Immature natural killer cell (primary cell): ENCODE measurements around the gene ITLN1. TPM values are rescaled to one million over a fixed set of nuclear protein-coding genes. Genes with fewer than 3 reads are reported as not detected.
"Not testable (repeated sequence)": the region's sequence is repeated elsewhere in the genome, so short reads cannot be mapped to it uniquely, and the experiment has no call there.

Experiments used
- DNase-seq, 3 donors: peaks; one replicate each; pipeline ENCODE4 v3.0.0; 2022; ENCODE audit warnings: mixed read lengths in 1 of 3
- H3K27ac Mint-ChIP-seq, 6 donors: one replicate each; pipeline ENCODE4 v1.8.0; 2020; ENCODE audit warnings: mixed read lengths in 6 of 6, mild to moderate bottlenecking in 5 of 6, inconsistent platforms in 4 of 6, moderate library complexity in 3 of 6
- H3K27me3 Mint-ChIP-seq, 3 donors: one replicate each; pipeline ENCODE4 v1.8.0; 2020 to 2021; ENCODE audit warnings: low read depth in 3 of 3, mild to moderate bottlenecking in 3 of 3, mixed read lengths in 3 of 3, moderate library complexity in 3 of 3, inconsistent platforms in 1 of 3
- H3K36me3 Mint-ChIP-seq, 3 donors: one replicate each; pipeline ENCODE4 v1.8.0; 2020; ENCODE audit warnings: mixed read lengths in 3 of 3, inconsistent platforms in 2 of 3, mild to moderate bottlenecking in 2 of 3
- H3K4me1 Mint-ChIP-seq, 2 donors: one replicate each; pipeline ENCODE4 v1.8.0; 2020; ENCODE audit warnings: inconsistent platforms in 2 of 2, mild to moderate bottlenecking in 2 of 2, mixed read lengths in 2 of 2, moderate library complexity in 1 of 2
- H3K4me3 Mint-ChIP-seq, 5 donors: one replicate each; pipeline ENCODE4 v1.8.0; 2020; ENCODE audit warnings: mild to moderate bottlenecking in 5 of 5, mixed read lengths in 5 of 5, inconsistent platforms in 3 of 5, moderate library complexity in 3 of 5
- H3K9me3 Mint-ChIP-seq, 6 donors: one replicate each; pipeline ENCODE4 v1.8.0; 2020; ENCODE audit warnings: mild to moderate bottlenecking in 6 of 6, mixed read lengths in 6 of 6, inconsistent platforms in 4 of 6, moderate library complexity in 3 of 6
- polyA plus RNA-seq, 3 donors: library from polyadenylated mRNA; unstranded; fragments of 300-500 nt; fragmentation: Illumina TruSeq; gene quantifications; one replicate each; pipeline ENCODE4 v1.2.3, GENCODE V29; 2021

ITLN1 gene
- polyA plus RNA-seq, 3 donors from 2014 or later: 0.77 TPM; not detected in 2

DNA sequence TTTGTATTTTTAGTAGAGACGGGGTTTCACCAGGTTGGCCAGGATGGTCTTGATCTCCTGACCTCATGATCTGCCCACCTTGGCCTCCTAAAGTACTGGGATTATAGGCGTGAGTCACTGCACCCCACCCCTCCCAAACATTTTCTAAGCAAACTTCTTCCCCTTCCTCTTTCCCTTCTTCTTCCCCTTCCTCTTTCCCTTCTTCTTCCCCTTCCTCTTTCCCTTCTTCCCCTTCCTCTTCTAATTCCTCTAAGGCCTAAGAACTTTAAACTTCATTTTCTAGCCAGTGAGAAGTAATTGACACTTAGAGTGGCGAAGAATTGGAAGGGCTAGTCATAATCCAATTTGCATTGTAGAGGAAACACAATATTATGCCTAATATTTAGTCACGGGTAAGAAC lies 9.4 kb downstream of the ITLN1 start:
- peaks cover 11 to 19% of the 10 kb centered on the region in 2 donors for H3K4me1 Mint-ChIP-seq
- H3K27ac Mint-ChIP-seq: peak overlapping the region in 1 of 6 donors; percentile 13
- not testable (repeated sequence) for H3K4me3 Mint-ChIP-seq, H3K9me3 Mint-ChIP-seq, H3K27me3 Mint-ChIP-seq, DNase-seq, H3K36me3 Mint-ChIP-seq

DNA sequence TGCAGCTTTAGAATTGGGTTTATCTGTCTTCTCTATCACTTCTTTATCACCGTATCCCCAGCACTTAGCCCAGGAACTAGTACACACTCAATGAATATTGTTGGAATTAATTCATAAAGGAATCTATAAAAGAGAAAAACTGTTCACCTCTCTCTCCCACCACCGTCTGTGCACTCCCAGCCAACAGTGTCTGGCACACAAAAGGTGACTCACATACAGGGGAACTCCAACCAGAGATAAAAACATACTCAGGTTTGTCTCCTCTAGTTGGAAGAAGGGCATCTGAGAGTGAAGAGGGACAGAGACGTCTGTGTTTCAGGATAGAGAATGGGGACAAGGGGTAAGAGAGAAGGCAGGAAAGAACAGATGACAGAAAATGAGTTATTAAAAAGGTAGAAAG lies 10.0 kb downstream of the ITLN1 start:
- no peak for DNase-seq
- Mint-ChIP-seq H3K27me3 (peaks cover 6 to 10% (median 10%) of the 10 kb centered on the region in 3 donors), H3K4me1 (peaks cover 11 to 19% of the 10 kb centered on the region in 2 donors), H3K9me3 (no peaks in the 10 kb centered on the region), H3K36me3 (no peaks in the 10 kb centered on the region), H3K4me3 (no peak overlapping the region), H3K27ac (peak overlapping the region in 2 of 6 donors; percentile 16 to 18)

DNA sequence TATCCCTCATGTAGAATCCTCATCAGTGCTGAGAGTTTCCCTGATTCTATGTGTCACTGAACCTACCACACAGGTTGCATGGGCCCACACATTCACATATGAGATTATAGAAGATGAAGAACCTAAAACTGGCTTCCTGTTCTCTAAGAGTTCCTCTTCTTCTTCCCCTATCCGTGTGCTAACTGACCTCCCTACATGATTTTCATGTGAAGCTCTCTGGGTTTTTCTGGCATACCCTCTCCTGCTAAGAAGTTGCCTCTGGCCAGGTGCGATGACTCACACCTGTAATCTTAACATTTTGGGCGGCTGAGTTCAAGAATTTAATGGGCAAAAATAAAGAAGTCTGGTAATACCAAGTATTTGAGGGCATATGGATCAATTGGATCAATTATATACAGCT lies 16.8 kb downstream of the ITLN1 start:
- Mint-ChIP-seq H3K36me3 (no peaks in the 10 kb centered on the region), H3K27ac (no peak overlapping the region), H3K4me1 (peaks cover 13 to 14% of the 10 kb centered on the region in 2 donors), H3K9me3 (no peaks in the 10 kb centered on the region), H3K27me3 (peaks cover 4 to 7% (median 5%) of the 10 kb centered on the region in 3 donors), H3K4me3 (no peak overlapping the region)
- DNase-seq: no peak

DNA sequence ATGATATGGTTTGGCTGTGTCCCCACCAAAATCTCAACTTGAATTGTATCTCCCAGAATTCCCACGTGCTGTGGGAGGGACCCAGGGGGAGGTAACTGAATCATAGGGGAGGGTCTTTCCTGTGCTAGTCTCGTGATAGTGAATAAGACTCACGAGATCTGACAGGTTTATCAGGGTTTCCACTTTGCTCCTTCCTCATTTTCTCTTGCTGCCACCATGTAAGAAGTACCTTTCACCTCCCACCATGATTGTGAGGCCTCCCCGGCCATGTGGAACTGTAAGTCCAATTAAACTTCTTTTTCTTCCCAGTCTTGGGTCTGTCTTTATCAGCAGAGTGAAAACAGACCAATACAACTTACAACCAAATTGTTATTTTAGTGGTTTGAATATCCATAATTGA lies 17.3 kb downstream of the ITLN1 start:
- H3K36me3 Mint-ChIP-seq, H3K27me3 Mint-ChIP-seq, DNase-seq, H3K4me3 Mint-ChIP-seq, H3K9me3 Mint-ChIP-seq: not testable (repeated sequence)
- peaks cover 18% of the 10 kb centered on the region in 2 donors for H3K4me1 Mint-ChIP-seq
- H3K27ac Mint-ChIP-seq: peak overlapping the region in 2 of 6 donors; percentile 60 to 64

DNA sequence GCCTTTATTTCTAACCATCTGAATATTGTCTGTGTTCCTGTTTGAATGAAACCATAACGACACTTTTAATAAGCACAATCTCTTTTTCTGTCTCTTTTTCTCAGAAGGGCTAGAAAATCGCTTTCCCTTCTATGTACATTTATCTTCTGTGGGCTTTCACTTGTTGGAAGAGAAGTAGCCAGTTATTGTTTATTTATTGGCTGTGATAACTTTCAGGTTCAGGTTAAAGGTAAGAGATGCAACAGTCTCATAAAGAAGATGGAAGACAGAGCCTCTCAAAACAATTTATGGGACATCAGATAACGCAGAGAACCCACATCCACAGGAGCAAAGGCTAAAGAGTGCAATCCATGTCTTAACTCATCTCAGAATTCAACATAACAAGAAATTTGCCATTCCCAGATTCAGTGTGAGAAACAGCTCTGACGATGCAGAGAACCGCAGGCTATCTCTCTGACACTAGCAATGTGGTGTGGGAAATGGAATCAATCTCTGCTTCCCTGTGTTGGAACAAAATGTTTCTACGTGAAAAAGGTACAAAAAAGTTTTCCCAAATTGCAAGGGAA lies 18.2 kb downstream of the ITLN1 start:
- Mint-ChIP-seq H3K36me3 (no peaks in the 10 kb centered on the region), H3K4me1 (peaks cover 20 to 26% of the 10 kb centered on the region in 2 donors), H3K27ac (no peak overlapping the region), H3K27me3 (peaks cover 2 to 8% (median 7%) of the 10 kb centered on the region in 3 donors), H3K4me3 (no peak overlapping the region), H3K9me3 (no peaks in the 10 kb centered on the region)
- no peak for DNase-seq

DNA sequence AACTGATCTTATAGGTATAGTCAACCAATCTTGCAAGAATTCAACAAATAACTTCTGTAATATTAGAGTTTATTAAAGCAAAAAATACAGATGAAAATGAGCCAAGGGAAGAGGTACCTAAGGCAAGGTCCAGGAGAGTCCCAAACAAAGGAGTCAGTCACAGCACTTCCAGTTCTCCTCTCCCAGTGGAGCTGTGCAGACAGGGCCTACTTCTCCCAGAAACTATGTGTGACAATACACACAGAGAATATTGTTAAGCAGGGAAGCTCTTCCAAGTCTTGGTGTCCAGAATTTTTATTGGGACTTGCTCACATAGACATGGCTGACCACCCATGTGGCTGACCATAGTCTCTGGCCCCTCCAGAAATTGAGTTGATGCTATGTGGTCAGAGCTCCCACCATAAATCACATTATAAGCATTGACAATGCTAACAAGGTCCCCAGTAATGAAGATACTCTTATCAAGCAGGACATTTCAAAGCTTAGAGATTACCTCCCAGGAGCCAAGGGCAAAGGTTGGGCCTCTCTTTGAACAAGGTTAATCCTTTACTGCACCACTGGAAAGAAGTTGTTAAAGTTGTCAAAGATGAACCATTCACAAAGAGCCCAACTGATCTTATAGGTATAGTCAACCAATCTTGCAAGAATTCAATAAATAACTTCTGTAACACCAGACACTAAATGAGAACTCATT lies 18.8 kb downstream of the ITLN1 start:
- H3K4me1 Mint-ChIP-seq: peaks cover 20 to 31% of the 10 kb centered on the region in 2 donors
- no peaks in the 10 kb centered on the region for H3K9me3 Mint-ChIP-seq
- H3K4me3 Mint-ChIP-seq: no peak overlapping the region
- H3K36me3 Mint-ChIP-seq: no peaks in the 10 kb centered on the region
- no peak overlapping the region for H3K27ac Mint-ChIP-seq
- H3K27me3 Mint-ChIP-seq: peaks cover 2 to 7% (median 5%) of the 10 kb centered on the region in 3 donors
- no peak for DNase-seq

DNA sequence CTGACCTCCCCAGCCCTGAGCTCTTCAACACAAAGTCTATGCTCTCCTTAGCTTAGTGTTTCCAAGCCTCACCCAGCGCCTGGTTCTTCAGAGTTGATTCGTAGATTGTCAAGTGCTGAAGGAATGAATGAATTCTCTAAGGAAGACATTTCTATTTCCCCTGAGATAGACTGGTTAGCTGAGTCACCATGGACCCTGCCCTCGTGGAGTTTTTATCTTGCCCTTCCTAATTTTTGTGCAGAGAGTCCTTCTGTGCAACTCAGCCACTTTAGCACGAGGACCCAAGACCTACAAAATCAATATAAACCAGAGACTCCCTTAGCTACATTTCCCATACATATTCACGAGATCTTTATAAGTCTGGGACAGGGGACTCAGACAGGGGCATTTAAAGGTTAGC lies 19.6 kb downstream of the ITLN1 start:
- Mint-ChIP-seq H3K4me1 (peaks cover 20 to 39% of the 10 kb centered on the region in 2 donors), H3K27me3 (peaks cover 2 to 5% (median 5%) of the 10 kb centered on the region in 3 donors), H3K9me3 (no peaks in the 10 kb centered on the region), H3K4me3 (no peak overlapping the region), H3K27ac (peak overlapping the region in 4 of 6 donors; percentile 25 to 72 (median 38)), H3K36me3 (no peaks in the 10 kb centered on the region)
- no peak for DNase-seq

DNA sequence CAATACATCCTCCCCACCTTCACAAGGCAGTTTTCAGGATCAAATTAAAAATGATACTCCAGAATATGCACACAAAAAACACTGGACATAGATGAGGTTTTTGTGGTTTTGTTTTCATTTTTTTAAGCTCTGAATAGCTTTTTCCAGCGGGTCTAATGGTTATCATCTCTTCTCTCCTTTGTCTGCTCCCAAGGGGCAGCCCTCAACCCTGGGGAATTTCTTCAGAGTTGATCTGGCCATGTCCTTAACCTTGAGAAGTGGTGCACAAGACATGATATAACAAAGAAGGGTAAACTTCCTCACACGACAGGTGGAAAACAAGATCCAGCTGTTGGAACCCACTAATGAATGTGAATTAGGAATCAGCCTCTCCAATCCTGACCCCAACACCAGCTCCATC lies 20.8 kb downstream of the ITLN1 start:
- Mint-ChIP-seq H3K36me3 (peaks cover under 1% of the 10 kb centered on the region in 3 donors), H3K27ac (peak overlapping the region; percentile 91 to 99 (median 98)), H3K9me3 (no peaks in the 10 kb centered on the region), H3K4me3 (peak overlapping the region; percentile 50 to 80 (median 68)), H3K27me3 (peaks cover 0 to 5% (median 2%) of the 10 kb centered on the region in 3 donors), H3K4me1 (peaks cover 20 to 49% of the 10 kb centered on the region in 2 donors)
- DNase-seq: no peak

DNA sequence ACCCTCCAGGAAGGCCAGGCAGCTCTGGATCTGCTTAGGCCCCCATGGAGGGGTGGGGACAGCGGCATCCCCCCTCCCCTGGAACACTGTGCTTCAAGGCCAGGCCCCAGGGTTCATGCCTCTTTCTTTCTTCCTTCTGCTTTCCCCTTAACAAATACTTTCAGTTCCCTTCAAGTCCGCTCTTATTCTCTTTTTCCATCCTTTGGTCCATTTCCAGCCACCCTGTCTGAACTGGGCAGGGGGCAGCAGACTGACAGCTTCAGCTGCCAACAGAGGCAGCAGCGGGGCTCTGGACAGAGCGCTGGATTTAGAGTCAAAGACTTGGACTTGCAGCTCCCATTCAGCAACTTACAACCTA lies 21.2 kb downstream of the ITLN1 start:
- Mint-ChIP-seq H3K4me1 (peaks cover 20 to 53% of the 10 kb centered on the region in 2 donors), H3K9me3 (no peaks in the 10 kb centered on the region), H3K36me3 (peaks cover 4 to 5% (median 4%) of the 10 kb centered on the region in 3 donors), H3K27ac (peak overlapping the region; percentile 91 to 99 (median 98)), H3K4me3 (peak overlapping the region; percentile 64 to 99 (median 70)), H3K27me3 (peaks cover 0 to 6% (median 2%) of the 10 kb centered on the region in 3 donors)
- no peak for DNase-seq

DNA sequence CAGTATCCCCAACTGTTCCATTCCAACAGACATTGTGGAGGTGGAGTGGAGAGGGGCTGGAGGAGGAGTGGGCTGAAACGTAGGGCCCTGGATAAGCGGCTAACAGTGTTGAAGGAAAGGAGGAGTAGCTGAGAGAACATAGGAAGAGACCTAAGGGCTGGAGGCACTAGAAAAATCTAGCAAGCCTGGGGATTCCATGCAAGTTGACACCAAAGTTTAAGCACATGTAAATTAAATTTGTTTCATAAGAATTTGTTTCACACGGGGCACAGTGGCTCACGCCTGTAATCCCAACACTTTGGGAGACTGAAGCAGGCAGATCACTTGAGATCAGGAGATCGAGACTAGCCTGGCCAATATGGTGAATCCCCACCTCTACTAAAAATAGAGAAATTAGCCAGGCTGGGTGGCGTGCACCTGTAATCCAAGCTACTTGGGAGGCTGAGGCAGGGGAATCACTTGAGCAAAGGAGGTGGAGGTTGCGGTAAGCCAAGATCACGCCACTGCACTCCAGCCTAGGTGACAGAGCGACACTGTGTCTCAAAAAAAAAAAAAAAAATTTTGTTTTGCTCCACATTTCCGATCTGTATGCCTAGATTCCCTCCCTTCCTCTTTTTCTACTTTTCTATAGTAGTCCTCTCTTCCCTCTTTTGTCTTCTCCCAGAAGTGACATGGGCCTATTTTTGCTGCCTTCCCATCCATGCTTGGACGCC lies 21.8 kb downstream of the ITLN1 start:
- H3K9me3 Mint-ChIP-seq: no peaks in the 10 kb centered on the region
- peaks cover 8 to 9% (median 8%) of the 10 kb centered on the region in 3 donors for H3K36me3 Mint-ChIP-seq
- peaks cover 20 to 58% of the 10 kb centered on the region in 2 donors for H3K4me1 Mint-ChIP-seq
- H3K4me3 Mint-ChIP-seq: peak overlapping the region; percentile 98 to 99 (median 99)
- no peak for DNase-seq
- H3K27me3 Mint-ChIP-seq: peaks cover 0 to 7% (median 2%) of the 10 kb centered on the region in 3 donors
- peak overlapping the region; percentile 94 to 99 (median 98) for H3K27ac Mint-ChIP-seq

DNA sequence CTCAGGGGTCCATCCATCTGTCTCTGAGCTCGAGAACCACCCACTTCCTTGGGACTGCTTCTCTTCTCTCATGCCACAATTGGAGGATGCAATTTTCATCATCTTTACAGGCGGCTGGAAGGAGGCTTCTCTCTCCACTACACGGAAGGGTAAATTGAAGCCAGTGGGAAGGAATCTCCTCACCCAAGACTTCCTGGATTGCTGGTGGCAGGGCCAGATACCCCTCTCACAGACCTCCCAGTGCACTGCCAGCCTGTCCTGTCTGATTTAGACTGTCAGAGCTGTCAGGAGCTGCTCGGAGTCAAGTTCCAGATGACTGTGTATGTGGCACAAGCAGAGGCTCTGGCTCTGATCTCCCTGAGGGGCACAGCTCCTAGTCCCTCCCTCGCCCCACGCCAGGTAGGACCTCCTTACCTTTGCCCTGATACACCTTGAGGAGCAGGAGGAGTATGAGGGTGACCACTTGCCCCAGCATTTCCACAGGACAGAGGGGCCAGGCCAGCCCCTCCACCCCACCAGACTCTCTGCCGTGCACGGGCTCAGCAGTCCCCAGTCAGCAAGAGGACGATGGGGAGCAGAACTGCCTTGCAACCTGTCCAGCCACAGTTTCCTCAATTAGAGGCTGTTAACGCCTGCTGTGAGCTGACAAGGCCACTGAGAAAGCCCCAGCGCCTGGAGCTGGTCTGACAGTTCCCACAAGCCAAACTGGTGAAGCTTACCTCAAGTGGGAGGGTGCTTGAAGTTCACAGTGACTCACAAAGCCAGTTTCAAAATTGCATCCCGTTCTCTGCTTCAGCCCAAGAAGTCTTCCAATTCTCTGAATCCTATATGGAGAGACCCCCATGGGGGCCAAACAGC lies 22.5 kb downstream of the ITLN1 start, which contains the start of gene CD244:
TSS of gene CD244 (minus strand) at position 685 of the 858 bp plus-strand sequence. CDS start at position 475, 210 bp downstream.
- no peaks in the 10 kb centered on the region for H3K9me3 Mint-ChIP-seq
- H3K4me1 Mint-ChIP-seq: peaks cover 20 to 61% of the 10 kb centered on the region in 2 donors
- peaks cover 8 to 12% (median 8%) of the 10 kb centered on the region in 3 donors for H3K36me3 Mint-ChIP-seq
- H3K4me3 Mint-ChIP-seq: peak within 1 kb of the TSS; percentile 98 to 99 (median 99)
- DNase-seq: peak; percentile 87 to 88 (median 87)
- peaks cover 0 to 7% (median 2%) of the 10 kb centered on the region in 3 donors for H3K27me3 Mint-ChIP-seq
- peak within 1 kb of the TSS; percentile 94 to 99 (median 98) for H3K27ac Mint-ChIP-seq

DNA sequence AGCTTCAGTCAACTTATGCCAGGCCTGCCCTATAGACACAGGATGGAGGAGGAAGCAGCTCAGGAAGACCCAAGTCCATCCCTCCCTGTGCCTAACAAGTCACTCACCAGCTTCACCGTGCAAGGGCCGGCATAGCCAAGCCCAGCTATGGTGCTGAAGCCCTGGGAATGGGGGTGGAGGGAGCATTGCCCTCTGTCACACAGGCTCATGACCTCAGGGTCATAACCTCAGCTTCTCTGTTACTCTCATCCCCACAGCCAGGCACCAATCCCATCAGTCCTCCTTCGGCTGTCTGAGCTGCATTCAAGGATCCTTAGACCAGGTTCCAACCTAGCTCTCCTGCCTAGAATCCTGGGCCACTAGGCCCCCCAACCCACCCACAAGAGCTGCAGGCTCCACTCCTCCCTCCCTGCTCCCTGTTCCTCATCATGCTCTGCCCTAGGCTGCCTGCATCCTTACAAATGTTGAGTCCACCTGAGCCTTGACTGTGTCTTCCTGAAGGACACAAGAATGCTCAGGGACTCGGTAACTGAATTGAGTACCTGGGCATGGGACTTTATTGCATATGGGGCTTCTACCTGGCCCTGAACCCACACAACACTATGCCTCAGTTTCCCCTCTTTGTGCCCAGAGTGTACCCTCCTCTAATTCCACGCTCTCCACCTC lies 24.0 kb downstream of the ITLN1 start:
- DNase-seq: no peak
- peaks cover 20 to 61% of the 10 kb centered on the region in 2 donors for H3K4me1 Mint-ChIP-seq
- peaks cover 8 to 12% (median 8%) of the 10 kb centered on the region in 3 donors for H3K36me3 Mint-ChIP-seq
- H3K9me3 Mint-ChIP-seq: no peaks in the 10 kb centered on the region
- H3K4me3 Mint-ChIP-seq: peak overlapping the region; percentile 98 to 99 (median 99)
- peak overlapping the region; percentile 94 to 97 (median 96) for H3K27ac Mint-ChIP-seq
- H3K27me3 Mint-ChIP-seq: peaks cover 0 to 5% (median 2%) of the 10 kb centered on the region in 3 donors
